Mammary epithelial cell (primary cell): ENCODE data around the gene CLK3.

Source experiments
- EZH2 ChIP-seq: IDR thresholded peaks from 2 replicates; pipeline ENCODE4 v1.6.1; 2012; ENCODE audit warnings: low read length, inconsistent platforms, borderline replicate concordance
- TF ChIP-seq, protein P1 (sequence below), 2 donors: IDR thresholded peaks in 1 of 2; conservative IDR thresholded peaks in 1 of 2; 2 replicates each; pipeline ENCODE4 v1.5.1; 2011 to 2012; ENCODE audit warnings: inconsistent platforms in 2 of 2, low read length in 2 of 2, mild to moderate bottlenecking in 2 of 2, control low read depth in 1 of 2, low read depth in 1 of 2; ENCODE audit not compliant: insufficient read depth in 1 of 2; ENCODE audit errors: extremely low read depth in 1 of 2

DNA sequence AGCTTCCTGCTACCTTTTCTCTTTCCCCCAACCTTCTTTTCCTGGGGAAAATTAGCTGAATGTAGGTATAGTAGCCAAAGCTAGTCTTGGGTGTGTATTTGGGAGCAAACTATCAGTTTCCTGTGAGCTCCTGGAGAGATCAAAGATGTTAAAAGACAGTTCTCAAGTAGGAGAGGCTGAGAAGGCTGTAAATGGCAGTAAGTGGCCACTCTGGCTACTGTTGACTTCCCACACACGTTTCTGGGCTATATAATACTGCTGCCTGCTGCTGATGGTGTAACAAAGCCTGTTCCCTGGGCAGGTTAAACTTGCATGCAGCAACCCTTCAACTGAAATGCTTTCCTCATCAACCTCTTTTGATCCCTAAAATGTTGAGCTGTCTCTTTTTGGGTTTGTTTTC lies 47.0 kb upstream of the CLK3 start:
- TF ChIP-seq, protein P1, sequence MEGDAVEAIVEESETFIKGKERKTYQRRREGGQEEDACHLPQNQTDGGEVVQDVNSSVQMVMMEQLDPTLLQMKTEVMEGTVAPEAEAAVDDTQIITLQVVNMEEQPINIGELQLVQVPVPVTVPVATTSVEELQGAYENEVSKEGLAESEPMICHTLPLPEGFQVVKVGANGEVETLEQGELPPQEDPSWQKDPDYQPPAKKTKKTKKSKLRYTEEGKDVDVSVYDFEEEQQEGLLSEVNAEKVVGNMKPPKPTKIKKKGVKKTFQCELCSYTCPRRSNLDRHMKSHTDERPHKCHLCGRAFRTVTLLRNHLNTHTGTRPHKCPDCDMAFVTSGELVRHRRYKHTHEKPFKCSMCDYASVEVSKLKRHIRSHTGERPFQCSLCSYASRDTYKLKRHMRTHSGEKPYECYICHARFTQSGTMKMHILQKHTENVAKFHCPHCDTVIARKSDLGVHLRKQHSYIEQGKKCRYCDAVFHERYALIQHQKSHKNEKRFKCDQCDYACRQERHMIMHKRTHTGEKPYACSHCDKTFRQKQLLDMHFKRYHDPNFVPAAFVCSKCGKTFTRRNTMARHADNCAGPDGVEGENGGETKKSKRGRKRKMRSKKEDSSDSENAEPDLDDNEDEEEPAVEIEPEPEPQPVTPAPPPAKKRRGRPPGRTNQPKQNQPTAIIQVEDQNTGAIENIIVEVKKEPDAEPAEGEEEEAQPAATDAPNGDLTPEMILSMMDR (conservative IDR thresholded peaks at IDR 0.05 in 1 of 2, IDR thresholded peaks at IDR 0.05 in 1 of 2; ENCODE audit: extremely low read depth in 1 of 2, insufficient read depth in 1 of 2, low read depth in 1 of 2, low read length in 2 of 2): no peak
- TF ChIP-seq EZH2: no peak
